GDM1 (cell line): ENCODE results near the gene TFF2.

ENCODE experiments used
- DNase-seq: peaks from one replicate; lab custom pipeline; 2025; lab: John Stamatoyannopoulos, UW

Gene TFF2

DNA sequence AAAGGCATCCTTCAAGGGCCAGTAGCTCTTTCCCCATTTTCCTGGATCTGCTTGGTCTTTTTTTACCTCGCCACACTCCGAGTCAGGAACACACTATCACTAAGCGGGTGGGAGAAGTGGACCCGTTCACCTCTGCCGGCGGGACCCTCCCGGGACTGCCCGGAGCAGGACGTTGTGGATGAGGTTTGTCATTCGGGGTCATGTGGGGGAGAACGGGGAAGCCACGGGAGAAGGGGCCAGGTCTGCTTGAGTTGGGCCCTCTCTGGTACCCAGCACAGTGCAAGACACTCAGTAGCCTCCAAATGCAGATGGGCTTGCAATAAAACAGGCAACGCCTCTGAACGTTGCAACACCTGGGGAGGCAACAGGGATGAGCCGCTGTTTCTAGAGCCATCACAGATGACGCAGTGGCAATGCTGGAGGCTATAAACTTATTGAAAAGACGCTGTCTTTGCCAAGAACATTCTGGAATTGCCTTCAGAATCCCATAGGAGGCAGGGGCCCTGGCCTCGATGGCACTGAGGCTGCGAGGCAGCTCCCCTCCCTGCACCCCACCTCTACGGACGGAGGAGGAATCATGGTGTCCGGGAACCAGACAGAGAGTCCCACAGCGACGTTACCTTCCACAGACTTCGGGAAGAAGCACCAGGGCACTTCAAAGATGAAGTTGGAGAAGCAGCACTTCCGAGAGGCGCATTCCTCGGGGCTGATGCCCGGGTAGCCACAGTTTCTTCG lies 3.8 kb downstream of the TFF2 start:
- no peak for DNase-seq

DNA sequence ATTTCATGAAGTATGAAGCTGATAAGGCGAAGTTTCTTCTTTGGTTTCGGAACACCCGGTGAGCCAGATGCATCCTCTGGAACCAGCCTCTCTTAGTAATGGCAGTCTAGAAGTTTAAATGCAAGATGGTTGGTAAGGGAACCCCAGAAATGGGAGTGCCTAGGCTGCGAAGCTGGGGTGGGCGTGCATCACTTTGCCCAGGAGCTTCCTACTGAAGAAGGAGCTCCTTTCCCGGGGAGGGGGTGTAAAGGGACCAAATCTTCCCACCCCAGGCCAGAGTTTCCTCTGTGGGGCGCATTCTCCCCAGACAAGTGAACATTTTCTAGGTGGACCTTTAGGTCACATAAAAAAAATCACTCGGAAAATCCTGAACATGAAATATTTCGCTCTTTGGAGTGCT lies 4.4 kb downstream of the TFF2 start:
- no peak for DNase-seq

DNA sequence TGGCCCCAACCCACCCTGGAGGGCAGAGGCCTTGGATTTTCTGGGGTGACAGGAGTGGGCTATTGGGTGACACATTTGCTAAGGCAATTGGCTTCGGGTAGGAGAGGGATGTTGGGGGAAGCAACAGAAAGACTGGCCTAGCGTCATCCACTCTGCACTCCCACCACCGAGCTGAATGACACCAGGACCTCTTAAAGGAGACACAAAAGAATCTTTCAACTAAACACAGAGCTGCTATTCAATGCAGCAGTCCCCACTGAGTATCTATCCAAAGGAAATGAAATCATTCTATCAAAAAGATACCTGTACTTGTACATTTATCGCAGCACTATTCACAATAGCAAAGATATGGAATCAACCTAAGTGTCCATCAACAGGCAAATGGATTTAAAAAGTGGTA lies 6.2 kb downstream of the TFF2 start:
- DNase-seq: no peak

DNA sequence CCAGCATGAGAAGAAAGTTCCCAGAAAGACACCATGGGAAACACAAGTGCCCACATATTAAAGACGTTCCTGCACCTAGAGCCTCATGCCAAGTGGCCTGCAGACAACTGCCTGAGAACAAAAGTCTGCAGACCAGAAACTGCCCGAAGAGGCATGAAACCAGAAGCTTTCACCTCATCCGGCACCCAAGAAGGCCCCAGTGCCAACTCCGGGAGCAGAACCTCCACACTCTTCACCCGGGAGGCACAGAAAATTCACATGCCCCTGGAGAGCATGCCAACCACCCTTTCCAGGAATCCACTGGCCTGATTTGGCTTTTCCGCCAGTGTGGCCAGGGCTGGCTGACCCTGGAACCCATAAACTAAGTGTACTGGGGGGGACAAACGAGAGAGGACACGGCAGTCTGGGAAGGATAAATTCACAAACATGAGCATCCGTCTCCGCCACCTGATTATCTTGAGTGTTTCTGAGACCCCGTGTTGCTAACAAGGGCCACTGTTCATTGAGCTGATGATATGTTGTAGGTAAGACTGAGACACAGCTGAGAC lies 6.8 kb downstream of the TFF2 start:
- DNase-seq: no peak

DNA sequence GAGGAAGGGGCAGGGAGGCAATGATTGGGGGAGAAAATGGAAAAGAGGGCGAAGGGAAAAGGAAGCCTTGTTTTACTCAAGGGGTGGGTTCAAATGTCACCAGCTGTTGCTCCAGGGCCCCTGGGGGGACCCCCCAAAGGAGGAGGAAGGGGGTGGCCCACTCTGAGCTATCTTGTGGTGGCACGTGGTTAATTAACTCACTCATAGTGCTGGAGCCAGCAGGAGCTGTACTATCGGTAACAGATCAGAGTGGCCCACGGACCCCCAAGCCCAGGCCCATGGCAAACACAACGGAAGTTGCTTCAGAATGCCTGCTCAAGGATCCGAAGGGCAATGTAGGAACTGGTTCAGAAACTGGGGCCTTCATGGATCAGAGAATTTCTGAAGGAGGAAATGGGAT lies 7.2 kb downstream of the TFF2 start:
- DNase-seq: no peak

DNA sequence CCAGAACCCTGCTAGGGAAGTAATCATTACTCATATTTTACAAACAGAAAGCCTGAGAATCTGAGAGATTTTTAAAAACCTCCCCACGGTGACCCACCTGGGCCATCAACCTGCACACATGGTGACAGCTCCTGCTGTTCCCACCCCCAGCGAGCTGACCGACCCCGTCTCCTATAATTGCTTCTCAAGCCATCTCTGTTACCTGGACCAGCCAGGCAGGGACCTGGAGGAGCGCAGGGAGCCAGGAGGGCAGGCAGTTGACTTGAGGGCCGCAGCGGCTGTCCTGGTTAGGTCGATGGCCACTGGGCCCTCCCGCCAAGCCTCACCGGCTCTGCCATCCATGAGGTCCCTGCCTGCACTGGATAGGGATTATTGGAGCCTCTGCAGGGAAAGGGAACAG lies 7.7 kb downstream of the TFF2 start:
- no peak for DNase-seq

DNA sequence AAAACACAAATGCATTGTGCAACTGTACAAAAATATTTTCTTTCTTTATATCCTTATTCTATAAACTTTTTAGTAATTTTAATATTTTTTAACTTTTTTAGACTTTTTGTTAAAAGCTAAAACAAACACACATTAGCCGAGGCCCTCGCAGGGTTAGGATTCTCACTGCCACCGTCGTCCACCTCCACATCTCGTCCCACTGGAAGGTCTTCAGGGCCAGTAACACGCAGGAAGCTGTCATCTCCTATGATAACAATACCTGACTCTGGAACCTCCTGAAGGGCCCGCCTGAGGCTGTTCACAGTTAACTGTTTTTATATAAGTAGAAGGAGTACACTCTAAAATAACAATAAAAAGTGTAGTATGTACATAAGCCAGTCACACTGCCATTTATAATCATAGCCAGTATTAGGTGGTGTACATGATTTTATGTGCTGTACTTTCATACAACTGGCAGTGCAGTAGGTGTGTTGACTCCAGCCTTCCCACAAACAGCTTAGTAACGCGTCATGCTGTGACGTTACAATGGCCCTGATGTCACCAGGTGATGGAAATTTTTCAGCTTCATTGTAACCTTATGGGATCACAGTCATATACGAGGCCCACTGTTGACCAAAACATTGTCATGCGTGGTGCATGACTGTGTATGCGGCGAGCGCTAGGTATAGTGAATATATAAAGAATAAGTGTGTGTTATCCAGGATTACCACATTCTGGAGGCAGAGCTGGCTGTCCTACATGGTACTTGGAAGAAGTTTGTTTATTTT lies 8.8 kb downstream of the TFF2 start:
- DNase-seq: no peak

DNA sequence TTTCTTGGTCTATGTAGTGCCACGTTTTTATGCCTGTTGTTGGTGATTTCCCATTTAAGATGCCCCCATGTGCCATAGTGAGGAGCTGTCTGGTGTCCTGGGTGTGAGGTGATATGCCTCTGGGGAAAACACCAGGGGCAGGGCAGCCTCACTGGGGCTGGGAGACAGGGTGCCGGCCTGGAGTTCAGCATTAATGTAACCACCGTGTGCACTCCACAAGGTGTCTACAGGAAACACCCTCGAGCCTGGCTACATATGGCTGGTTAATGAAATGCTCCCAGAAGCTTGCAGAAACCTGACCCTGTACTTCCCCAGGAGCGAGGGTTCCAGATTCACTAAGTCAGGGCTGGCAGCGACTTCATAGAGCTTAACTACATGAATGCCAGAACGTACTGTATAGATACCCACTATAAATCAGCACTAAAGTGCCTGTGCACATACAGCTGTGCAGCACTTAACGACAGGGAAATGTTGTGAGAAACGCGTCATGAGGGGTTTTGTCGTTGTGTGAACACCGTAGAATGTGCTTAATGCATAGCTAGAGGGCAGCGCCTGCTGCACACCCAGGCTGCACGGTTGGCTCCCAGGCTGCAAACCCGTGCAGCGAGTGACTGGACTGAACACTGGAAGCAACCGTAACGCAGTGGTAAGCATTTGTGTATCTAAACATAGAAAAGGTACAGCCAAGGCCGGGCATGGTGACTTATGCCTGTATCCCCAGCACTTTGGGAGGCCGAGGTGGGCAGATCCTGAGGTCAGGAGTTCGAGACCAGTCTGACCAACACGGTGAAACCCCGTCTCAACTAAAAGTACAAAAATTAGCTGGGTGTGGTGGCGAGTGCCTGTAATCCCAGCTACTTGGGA lies 10.4 kb downstream of the TFF2 start:
- DNase-seq: no peak

DNA sequence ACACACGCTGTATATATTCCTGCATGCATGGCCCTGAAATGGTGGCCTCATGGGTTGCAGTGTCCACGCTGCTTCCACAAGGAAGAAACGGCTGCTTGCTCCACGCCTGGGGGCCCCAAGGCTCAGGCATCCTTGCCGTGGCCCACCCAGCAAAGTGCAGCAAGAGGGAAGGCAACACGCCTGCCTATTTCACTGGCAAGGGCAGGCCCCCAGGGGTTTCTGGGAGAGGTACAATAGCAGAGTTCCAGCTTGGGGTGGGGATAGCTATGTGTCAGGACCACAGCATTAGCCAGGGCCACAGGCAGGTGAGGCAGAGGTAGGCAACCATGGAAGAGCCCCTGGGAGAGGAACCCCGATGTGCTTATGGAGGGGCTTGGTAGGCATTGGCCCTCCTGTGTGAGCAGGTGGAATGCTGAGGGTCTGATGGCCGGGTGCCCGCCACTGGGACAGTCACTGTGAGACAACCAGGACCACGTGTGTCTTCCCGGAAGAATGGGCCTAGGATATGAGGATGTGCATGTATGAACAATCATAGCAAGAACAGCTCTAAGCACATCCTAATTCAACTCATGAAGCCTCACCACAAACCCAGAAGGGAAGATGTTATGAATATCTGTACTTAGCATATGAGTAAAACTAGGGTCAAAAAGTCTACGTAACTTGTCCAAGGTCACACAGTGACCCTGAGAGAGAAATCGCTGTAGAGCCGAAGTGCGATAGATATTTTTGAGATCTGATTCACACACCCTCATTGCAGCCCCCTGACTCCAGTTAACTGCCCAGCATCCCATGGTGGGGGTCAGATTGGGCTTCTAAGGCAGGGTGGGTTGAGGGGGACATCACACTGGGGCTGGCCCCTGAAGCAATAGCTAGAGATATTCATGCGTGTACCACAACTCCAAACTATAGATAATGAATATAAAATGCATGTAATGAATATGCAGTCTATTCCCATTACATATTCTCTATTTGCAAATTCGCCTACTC lies 11.8 kb downstream of the TFF2 start:
- no peak for DNase-seq

DNA sequence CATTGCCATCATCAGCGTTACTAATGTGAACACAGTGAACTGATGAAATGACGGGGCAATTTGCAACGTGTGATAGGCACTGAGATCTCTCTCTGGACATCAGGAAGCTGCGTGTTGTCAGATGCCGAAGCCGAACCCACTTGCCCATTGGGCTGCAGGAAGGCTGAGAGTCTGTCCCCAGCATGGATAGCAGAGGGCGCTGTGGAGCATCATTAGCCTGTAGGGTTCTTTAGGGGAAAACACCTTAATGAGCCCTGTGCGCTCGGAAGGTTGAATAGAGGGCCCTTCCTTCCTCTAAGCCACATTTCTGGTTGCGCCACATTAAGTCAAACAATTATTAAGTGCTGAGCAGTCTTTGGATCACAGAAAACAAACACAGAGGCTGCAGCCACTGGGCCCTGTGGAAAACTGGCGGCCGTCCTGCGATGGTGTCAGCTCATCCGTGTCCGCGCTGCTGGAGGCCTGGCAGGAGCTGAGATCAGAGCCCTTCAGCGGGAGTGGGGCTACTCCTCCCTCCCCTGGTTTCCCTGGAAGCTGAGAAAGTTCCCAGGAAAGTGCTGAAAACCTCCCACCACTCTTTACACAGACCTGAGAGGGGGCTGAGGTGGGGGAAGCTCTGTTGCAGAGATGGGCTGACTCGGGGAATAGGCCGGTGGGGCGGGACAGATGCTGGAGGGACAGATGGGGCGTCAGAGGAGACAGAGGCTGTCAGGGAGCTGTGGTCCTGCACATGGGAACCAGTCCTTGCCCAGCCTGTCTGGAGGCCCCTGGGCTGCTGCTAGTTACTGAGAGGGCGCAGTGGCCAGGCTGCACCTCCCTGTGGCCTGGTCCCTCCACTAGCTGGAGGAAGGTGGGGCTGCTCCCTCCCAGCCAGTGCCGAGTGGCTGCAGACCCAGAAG lies 12.7 kb downstream of the TFF2 start:
- peak; percentile 42 for DNase-seq

DNA sequence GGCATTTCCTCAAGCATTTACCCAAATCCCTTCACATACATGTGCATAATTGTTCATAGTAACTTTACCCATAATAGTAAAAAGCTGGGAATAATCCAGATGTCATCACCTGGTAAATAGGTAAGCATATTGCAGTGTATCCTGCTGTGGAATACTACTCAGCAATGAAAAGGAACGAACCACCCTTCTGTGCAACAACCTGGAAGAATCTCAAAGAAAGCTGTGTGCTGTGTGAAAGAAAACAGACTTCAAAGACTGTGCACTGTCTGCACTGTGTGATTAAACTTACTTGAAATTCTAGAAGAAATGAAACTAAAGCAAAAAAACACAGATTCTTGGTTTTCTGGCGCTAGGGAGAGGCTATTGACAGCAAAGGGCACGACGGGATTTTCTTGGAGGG lies 13.5 kb downstream of the TFF2 start:
- no peak for DNase-seq

DNA sequence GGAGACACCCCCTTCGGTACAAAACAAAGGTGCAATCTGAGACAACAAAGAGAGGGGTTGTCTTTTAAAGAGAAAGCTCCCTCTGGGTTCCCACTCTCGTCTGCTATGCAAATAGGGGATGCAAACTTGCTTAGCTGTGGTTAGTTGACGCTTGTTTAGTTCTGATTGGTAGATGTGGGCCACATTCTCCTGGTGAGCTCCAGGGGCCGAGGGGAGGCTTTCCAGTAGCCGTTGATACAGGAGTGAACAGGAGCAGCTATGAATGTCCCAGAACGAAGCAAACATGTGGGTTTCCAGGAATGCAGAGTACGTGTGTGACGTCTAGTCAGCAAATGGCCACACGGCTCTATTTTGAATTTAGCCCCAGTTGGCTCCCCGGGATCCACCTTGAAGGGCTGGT lies 14.7 kb downstream of the TFF2 start:
- DNase-seq: no peak

DNA sequence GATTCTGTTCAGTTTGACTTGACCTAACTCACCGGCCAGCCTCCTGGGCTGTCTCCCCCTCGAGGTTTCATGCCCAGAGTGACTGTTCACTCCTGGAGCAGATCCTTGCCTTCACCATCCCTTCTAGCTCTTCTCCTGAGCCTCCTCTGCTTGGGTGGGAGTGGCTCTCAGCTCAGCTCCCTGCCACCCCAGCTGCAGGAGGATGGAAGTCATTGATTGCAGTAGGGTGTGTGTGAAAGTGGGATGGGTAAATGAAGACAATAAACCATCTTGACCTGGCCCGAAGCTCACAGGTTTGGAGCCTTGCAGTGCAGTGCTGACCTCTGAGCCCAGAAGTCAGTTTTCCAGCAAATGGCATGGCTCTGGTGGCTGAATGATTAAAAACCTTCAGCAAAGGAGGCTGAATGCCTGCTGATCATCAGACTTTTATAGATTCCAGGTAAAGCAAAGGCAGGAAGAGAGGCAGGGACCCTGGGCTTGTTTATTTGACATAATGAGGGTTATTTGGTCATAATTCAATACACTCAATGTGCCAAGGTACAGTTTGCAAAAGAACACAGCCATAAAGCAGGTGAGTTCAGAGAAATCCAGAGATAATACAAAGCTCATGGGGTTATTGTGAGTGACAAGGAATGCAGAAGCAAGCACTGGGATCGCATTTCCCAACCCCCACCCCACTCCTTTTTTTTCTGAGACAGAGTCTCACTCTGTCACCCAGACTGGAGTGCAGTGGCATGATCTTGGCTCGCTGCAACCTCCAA lies 18.1 kb downstream of the TFF2 start:
- DNase-seq: no peak

DNA sequence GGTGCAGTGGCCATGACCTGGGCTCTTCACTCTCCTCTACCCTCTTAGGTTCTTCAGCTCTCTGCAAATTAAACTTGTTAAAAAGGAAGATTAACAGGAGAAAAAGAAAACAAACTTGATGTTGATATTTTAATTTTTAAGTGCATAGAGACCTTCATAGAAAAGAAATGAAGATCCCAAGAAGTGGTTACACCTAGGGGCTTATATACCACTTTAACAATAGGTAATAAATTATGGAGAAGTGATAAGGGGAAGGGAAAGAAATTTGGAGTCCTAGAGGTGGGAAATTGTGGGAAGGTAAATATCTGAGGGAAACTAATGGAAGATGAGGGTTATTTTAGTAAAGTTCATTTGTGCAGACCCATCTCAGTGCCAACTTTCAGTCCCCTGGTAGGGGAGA lies 19.1 kb downstream of the TFF2 start:
- DNase-seq: no peak

DNA sequence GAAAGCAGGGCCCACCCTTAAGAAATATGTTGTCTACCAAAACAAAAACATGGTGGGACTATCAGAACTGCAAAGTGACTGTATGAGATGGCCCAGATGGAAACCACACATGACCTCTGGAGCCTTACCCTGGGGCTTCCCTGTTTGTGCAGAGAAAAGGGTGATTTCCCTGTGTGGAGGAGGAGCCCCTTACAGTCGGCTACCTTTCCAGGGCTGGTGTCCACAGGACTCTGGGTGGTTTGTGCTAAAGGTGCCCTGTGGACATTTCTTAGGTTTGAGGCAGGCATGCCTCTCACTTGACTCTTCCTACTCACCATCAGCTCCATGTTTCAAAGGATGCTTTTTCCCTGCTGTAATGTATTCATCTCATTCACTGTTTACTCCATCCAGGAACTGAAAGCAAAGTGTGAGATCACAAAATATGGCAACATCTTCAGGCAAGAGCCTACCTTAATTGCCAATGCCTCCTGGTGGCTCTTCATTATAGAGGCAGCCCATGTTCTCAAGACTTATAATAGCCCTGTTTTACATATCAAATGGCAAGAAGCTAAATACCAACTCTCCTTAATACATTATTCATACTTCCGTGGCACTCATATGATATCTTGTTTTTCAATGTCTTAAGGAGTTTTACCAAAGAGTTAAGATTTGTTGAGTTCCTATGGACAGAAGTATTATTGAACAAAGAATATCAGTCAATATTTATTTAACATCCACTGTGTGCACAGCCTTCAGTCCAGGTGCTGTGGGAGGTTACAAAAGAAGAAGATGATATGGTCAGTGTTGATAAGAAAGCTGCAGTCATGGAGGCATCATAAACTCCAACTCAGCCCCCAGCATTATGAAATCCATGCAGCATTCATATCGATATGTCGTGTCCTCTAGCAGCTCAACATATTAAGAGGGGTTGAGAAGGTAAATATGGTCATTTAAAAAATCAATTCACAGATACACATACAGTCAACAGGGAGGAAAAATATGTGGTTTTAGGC lies 20.1 kb downstream of the TFF2 start:
- no peak for DNase-seq

DNA sequence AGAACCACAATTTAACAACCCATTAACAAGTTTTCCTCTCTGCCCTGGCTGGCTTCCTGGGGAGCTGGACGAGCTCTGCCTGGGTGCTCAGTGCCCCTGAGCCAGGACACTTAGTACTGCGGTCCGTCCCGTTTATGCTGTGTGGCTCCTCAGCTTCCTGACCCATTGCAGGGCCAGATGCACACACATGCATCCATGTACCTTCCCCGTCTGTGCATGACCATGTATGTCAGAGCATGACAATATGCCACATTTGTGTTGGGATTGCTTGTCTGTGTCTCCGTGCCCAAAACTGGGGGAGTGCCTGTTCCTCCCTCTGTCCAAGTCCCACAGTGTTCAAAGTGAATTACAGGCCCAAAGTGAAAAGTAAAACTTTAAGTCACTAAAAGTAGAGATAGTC lies 25.9 kb downstream of the TFF2 start:
- no peak for DNase-seq

DNA sequence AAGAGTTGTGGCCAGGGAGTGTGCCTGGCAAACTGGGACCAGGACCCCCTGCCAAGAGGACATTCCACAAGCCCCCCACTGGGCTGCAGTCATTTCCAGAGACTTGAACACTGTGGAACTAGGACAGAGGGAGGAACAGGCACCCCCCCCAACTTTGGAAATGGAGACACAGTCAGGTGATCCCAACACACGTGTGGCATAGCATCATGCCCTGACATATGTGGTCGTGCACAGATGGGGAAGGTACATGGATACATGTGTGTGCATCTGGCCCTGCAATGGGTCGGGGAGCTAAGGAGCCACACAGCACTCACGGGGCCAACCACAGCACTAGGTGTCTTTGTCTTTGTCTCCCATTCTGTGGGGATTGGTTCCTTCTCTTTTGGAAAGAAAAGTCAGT lies 28.9 kb downstream of the TFF2 start:
- DNase-seq: no peak

DNA sequence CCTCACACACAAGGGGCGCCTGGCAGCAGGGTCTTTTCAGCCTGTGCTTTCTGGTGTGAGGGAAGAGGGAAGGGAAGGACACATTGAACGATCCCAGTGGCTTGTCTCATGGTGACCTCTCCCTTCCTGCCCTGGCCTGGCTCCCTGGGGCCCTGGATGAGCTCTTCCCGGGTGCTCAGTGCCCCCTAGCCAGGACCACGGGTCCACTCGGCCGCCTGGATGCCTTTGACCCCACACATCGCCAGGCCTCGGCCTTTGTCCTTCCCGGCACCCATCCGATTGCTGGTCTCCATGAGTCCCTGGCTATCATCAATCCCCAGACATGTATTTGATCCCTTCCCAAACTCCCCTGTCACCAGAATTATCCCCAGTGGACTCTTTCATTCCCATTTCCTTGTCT lies 29.6 kb downstream of the TFF2 start:
- DNase-seq: no peak
